Upper lobe of right lung (tissue), 1 donor: ENCODE data around the gene ZKSCAN3. TPM values are rescaled to one million over a fixed set of nuclear protein-coding genes. Genes with fewer than 3 reads are reported as not detected.
"Not testable (repeated sequence)": the region's sequence is repeated elsewhere in the genome, so short reads cannot be mapped to it uniquely, and the experiment has no call there.

ENCODE experiments used
- ATAC-seq: fragments of 200-7000 bp; cut with Tn5 transposase; one replicate; pipeline ENCODE4 v1.9.1; 2020; ENCODE audit warnings: mild to moderate bottlenecking, moderate library complexity
- DNase-seq: peaks from one replicate; pipeline ENCODE4 v3.0.0-alpha.2; 2020
- H3K27ac ChIP-seq: fragments of 200-600 bp; one replicate; pipeline ENCODE4 v1.8.0; 2022
- H3K27me3 ChIP-seq: fragments of 200-600 bp; one replicate; pipeline ENCODE4 v1.8.0; 2022; ENCODE audit warnings: mild to moderate bottlenecking
- H3K36me3 ChIP-seq: fragments of 200-600 bp; one replicate; pipeline ENCODE4 v1.8.0; 2022
- H3K4me1 ChIP-seq: fragments of 200-600 bp; one replicate; pipeline ENCODE4 v1.8.0; 2022
- H3K4me3 ChIP-seq: fragments of 200-600 bp; one replicate; pipeline ENCODE4 v1.8.0; 2022; ENCODE audit warnings: mild to moderate bottlenecking
- H3K9me3 ChIP-seq: fragments of 200-600 bp; one replicate; pipeline ENCODE4 v1.8.0; 2022
- CTCF ChIP-seq: fragments of 200-600 bp; IDR thresholded peaks from one replicate; pipeline ENCODE4 v1.8.0; 2022; ENCODE audit warnings: antibody characterized with exemption
- intact Hi-C: fragments of 100-400 bp; cut with DNase I; formaldehyde crosslinking; loops from one replicate; pipeline ENCODE4 v1.11.0; 2022
- long read RNA-seq: library from polyadenylated mRNA; unstranded; transcript quantifications from one replicate; pipeline ENCODE4 v2.0.0, GENCODE V29; 2021
- total RNA-seq: library from RNA; stranded (reverse); fragmentation: NEBNext Ultra II Directional; extraction: Animal tissue kit (Norgen Biotek cat#: 25700); gene quantifications from one replicate; pipeline ENCODE4 v1.2.1, GENCODE V29; 2021
- donor health status: DM: no; HTN: yes; CAD: no; lungs with severe emphysema.

ZKSCAN3 gene
- total RNA-seq = 7.3 TPM
- long read RNA-seq, full-length matches to known transcripts = 1 of 12 reads
- long read RNA-seq, partial matches to known transcripts = 2 of 12 reads
- long read RNA-seq, other reads (novel, unspliced or antisense) = 9 of 12 reads

DNA sequence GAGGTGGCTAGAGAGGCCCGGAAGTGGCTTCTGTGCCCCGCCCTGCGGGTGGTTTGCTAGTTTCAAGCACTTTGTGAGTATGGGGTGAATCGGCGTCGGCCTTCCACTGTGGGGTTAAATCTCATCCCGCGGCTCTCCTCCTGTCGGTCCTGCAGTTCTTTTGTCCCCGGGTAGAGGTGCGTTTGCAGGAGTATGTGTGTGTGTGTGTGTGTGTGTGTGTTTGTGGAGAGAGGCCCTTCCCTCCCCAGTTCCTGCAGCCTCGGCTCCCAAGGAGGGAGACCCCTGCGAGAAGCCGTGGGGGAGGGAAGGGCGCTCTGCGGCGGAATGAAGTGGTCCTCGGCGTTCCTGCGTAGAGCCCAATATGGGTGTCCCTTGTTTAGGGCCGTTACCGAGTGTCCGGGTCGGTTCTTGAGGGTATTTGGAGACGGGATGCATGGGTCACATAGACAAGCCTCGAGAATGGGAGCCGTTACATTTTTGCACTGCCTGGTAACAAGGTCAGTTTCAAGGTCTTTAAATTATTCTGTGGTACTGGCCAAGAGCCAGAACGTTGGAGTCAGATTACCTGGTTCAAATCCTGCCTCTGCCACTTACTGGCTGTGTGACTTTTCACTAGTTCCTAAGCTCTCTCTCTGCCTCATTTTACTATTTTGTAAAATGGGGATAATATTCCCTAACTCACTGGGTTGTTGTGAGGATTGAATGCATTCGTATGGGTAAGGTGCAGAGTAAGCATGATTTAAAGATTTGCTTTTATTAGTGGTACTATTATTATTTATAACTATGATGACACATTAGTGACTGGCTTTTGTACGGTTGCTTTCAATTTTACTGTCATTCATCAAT is at the start of gene ZKSCAN3:
TSS of gene ZKSCAN3 (plus strand) at position 56 of the 846 bp plus-strand sequence. CDS start 9,640 bp downstream, outside the sequence.
- Histone ChIP-seq H3K36me3 (no peaks in the 10 kb centered on the region), H3K9me3 (no peaks in the 10 kb centered on the region), H3K4me3 (peak within 1 kb of the TSS; percentile 77), H3K27me3 (no peaks in the 10 kb centered on the region), H3K27ac (peak within 1 kb of the TSS; percentile 84), H3K4me1 (peaks cover 17% of the 10 kb centered on the region)
- TF ChIP-seq CTCF = no peak
- intact Hi-C loops = loop anchor here (10.0 kb wide), 2 partner anchors 95 to 215 kb away; partner anchors contain the start of genes NKAPL and ZKSCAN4
- peak; percentile 94 for DNase-seq
- peak; percentile 98 for ATAC-seq

GRCh38 chr6:28303570-28303969 is 46.2 kb upstream of the ZKSCAN3 start:
- ATAC-seq (no peak), DNase-seq (no peak)
- Histone ChIP-seq H3K4me1 (no peaks in the 10 kb centered on the region), H3K27ac (no peak overlapping the region), H3K9me3 (peaks cover 11% of the 10 kb centered on the region), H3K4me3 (no peak overlapping the region), H3K36me3 (peaks cover 6% of the 10 kb centered on the region), H3K27me3 (no peaks in the 10 kb centered on the region)
- intact Hi-C loops = no loop called here
- no peak for TF ChIP-seq CTCF

DNA sequence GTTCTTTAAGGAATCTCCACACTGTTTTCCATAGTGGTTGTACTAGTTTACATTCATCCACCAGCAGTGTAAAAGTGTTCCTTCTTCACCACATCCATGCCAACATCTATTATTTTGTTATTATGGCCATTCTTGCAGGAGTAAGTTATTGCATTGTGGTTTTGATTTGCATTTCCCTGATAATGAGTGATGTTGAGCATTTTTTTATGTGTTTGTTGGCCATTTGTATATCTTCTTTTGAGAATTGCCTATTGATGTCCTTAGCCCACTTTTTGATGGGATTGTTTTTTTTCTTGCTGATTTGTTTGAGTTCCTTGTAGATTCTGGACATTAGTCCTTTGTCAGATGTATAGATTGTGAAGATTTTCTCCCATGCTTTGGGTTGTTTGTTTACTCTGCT is 43.4 kb upstream of the ZKSCAN3 start:
- DNase-seq, intact Hi-C loops, H3K27me3 ChIP-seq, H3K4me1 ChIP-seq, H3K4me3 ChIP-seq, H3K36me3 ChIP-seq, H3K27ac ChIP-seq, ATAC-seq: not testable (repeated sequence)
- peaks cover 16% of the 10 kb centered on the region for H3K9me3 ChIP-seq

GRCh38 chr6:28311139-28311823 is 38.5 kb upstream of the ZKSCAN3 start:
- intact Hi-C loops = no loop called here
- TF ChIP-seq CTCF = no peak
- Histone ChIP-seq H3K4me3 (no peak overlapping the region), H3K9me3 (peaks cover 12% of the 10 kb centered on the region), H3K36me3 (no peaks in the 10 kb centered on the region), H3K27ac (no peak overlapping the region), H3K27me3 (no peaks in the 10 kb centered on the region), H3K4me1 (no peaks in the 10 kb centered on the region)
- DNase-seq = no peak
- ATAC-seq = no peak

GRCh38 chr6:28312939-28313338 is 36.8 kb upstream of the ZKSCAN3 start:
- Histone ChIP-seq H3K4me1 (no peaks in the 10 kb centered on the region), H3K9me3 (peaks cover 5% of the 10 kb centered on the region), H3K27me3 (no peaks in the 10 kb centered on the region), H3K4me3 (no peak overlapping the region), H3K27ac (no peak overlapping the region), H3K36me3 (no peaks in the 10 kb centered on the region)
- intact Hi-C loops = no loop called here
- DNase-seq = no peak
- no peak for ATAC-seq
- no peak for TF ChIP-seq CTCF

- no peak for DNase-seq
- Histone ChIP-seq H3K9me3 (no peaks in the 10 kb centered on the region), H3K4me1 (no peaks in the 10 kb centered on the region), H3K36me3 (no peaks in the 10 kb centered on the region), H3K27ac (no peak overlapping the region), H3K4me3 (no peak overlapping the region), H3K27me3 (no peaks in the 10 kb centered on the region)
- ATAC-seq = no peak
- no peak for TF ChIP-seq CTCF
- intact Hi-C loops = no loop called here
These were observed 34.1 kb upstream of the ZKSCAN3 start for GRCh38 chr6:28315628-28316027.

GRCh38 chr6:28317866-28318265 is 31.9 kb upstream of the ZKSCAN3 start:
- H3K36me3 ChIP-seq, ATAC-seq, intact Hi-C loops, DNase-seq, H3K4me1 ChIP-seq, H3K27me3 ChIP-seq, H3K27ac ChIP-seq, H3K4me3 ChIP-seq, H3K9me3 ChIP-seq: not testable (repeated sequence)
